HG02588 (cell line): Measurements from ENCODE around the gene SCGB3A1.

Experiments
- ATAC-seq: cut with Tn5 transposase; IDR thresholded peaks from one replicate; pipeline ENCODE4 v1.9.1; 2021; ENCODE audit warnings: mild to moderate bottlenecking, moderate library complexity; ENCODE audit not compliant: unreplicated experiment

SCGB3A1 gene

GRCh38 chr5:180606215-180606785 lies 15.0 kb upstream of the SCGB3A1 start:
- ATAC-seq, result no peak

GRCh38 chr5:180605554-180606214 lies 14.4 kb upstream of the SCGB3A1 start:
- ATAC-seq, result no peak

DNA sequence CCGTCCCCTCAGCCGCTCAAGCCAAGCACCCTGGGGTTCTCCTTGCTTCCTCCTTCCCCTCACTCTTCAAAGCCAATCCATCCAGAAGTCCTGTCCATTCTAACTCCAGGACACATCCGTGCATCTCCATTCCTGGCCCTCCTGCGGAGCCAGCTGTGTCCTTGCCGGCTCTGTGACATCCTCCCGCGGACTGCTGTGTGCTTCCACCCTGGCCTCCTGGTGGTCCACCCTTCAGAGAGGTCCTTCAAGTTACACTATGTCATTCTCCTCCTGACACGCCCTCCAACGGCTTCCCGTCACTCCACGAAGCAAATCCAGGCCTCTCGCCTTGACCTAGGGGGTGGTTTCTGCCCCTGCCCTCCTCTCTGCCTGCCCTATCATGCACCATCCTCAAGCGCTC lies 13.0 kb upstream of the SCGB3A1 start:
- ATAC-seq, result no peak

GRCh38 chr5:180603076-180603594 lies 11.8 kb upstream of the SCGB3A1 start:
- ATAC-seq, result no peak

DNA sequence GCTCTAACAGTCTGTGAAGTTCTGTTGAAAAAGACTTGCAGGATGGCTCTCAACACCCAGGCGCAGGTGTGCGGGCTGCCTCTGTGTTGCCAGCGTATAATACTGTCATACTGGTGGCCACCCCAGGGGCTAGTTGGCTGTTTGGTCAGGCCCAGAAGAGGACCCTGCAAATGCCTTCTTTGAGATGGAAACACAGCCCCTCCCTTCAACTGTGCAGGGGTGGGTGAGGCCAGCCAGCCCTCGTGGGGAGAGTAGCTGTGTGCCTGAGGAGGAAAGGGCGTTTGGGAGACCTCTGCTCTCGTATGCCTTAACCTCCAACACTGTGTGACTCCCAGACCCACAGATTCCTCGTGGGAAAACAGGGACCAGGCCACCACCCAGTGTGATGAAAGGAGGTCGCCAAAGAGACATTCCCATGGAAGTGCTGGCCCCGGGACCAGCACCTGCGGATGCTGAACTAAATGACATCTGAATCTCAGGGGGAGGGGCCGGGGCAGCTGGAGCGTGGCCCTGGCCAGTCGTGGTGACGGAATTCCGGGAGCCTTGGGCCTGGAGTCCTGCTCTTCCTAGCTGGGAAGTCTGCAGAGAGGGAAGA lies 11.3 kb upstream of the SCGB3A1 start:
- ATAC-seq, result no peak

GRCh38 chr5:180601591-180602480 lies 10.5 kb upstream of the SCGB3A1 start:
- no peak for ATAC-seq

GRCh38 chr5:180600554-180601041 lies 9.3 kb upstream of the SCGB3A1 start:
- no peak for ATAC-seq

GRCh38 chr5:180599981-180600553 lies 8.8 kb upstream of the SCGB3A1 start:
- ATAC-seq, result no peak

DNA sequence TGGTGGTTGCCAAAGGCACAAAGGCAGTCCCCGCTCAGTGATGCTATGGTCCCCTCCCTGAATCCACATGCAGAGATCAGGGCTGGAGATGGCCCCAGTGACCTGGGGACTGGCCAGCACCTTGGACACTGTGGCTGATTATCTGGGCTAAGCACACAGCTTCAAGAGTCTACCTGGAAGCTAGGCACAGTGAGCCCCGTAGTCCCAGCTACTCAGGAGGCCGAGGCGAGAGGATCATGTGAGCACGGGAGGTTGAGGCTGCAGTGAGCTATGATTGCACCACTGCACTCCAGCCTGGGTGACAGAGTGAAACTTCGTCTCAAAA lies 8.3 kb upstream of the SCGB3A1 start:
- ATAC-seq, result no peak

DNA sequence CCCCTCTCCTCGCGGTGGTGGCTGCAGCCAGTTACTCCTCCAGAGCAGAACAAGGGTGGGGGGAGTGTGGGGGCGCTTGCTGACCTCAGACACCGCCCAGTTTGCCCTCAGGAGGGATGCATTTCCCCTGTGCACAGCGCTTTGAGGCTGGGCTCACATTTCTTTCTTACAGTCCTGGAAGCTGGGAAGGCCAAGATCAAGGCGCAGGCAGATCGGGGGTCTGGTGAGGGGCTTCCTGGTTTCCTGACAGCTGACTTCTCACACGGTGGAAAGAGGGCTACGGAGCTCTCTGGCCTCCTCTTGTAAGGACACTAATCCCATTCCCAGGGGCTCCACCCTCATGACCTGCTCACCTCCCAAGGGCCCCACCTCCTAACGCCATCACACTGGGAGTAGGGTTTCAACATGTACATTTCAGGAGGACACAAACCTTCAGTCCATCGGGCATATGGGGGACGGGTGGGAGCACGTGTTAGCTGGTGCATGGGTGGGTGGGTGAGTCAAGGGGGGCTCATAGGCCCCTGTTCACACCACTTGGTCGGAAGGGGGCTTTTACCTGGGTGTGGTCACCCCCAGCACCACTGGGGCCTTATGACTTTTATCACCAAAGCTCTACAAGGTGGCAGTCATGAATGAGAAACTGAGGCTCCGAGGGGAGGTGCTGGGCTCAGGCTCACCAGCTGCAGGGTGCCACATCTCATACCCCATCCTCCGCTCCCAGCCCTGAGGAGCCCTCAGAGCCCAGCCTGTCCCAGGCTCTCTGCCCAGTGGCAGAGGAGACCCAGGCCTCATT lies 7.7 kb upstream of the SCGB3A1 start:
- no peak for ATAC-seq

DNA sequence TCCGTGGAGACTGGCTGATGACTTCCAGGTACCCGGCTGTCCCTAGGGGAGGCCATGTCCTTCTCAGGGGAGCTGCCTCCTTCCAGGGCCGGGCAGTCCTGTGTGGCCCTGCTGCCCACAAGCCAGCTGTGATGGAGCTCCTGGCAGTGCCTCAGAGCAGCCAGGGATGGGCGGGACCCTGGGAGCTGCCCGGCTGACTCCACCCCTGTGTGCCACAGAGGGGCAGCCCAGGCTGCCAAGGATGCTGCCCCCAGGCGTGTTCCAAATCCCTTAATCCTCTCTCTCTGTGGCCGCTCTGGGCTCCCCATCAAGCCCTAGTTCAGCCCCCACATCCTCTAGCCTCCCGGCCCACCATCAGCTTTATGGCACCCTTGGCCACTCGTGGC lies 7.0 kb upstream of the SCGB3A1 start:
- no peak for ATAC-seq

- ATAC-seq, result no peak
These were observed 5.5 kb upstream of the SCGB3A1 start for GRCh38 chr5:180596668-180597231.

GRCh38 chr5:180596115-180596667 lies 4.9 kb upstream of the SCGB3A1 start:
- ATAC-seq, result no peak

DNA sequence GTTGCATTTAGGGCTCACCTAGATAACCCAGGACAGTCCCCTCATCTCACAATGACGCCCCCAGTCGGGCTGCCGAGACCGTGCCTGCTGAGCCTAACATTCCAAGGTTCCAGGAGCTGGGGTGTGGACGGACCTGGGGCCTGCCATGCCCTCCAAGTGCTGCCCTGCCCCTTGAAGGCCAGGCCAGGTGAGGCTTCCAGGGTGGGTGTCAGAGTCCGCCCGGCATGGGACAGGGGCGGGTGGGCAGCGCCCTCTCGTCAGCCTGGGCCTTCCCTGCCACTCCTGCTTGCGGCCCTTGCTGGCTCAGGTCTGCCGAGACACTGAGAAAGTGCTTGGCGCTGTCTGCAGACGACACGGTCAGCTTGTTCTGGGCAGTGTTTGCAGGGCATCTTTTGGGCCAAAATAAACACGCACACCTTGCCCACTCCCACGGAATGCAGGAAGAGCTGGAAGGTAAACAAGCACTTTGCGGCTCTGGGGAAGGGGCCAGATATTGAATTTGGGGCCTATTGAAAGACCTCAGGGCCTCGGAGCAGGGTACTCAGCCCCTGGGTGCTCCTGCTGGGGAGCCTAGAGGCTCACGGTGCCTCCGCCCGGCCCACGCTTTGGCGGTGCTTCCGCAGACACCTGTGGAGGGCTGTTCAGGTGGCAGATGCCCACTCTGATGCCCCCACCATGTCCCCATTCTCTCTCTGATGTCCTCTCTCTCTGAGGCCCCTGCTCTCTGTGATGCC lies 4.2 kb upstream of the SCGB3A1 start:
- ATAC-seq, result no peak

GRCh38 chr5:180595046-180595379 lies 3.7 kb upstream of the SCGB3A1 start:
- no peak for ATAC-seq

DNA sequence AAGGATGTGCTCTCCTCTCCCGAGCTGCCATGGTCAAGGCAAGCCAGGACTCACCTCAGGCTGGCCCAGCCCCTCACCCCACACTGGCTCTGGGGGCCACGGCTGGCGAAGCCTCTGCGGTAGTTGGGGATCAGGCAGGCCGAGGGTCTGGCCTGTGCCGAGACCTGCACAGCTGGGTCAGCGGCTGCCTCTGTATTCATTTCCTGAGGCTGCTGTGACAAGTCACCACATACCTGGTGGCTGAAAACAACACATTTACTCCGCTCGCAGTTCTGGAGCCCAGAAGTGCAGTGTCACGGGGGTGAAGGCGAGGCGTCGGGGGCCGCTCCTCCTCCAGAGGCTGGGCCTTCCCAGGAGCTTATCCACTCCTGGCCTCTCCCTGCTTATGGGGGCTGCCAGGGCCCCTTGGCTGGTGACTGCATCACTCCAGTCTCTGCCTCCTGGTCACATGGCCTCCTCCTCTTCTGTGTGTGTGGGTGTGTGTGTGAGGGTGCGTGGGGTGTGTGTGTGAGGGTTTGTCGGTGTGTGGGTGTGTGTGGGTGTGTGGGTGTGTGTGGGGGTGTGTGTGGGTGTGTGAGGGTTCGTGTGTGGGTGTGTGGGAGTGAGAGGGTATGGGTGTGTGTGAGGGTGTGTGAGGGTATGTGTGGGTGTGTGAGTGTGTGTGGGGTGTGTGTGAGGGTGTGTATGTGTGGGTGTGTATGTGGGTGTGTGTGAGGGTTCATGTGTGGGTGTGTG lies 3.2 kb upstream of the SCGB3A1 start:
- ATAC-seq, result no peak

- ATAC-seq, result no peak
These were observed 2.3 kb upstream of the SCGB3A1 start for GRCh38 chr5:180593446-180594206.

GRCh38 chr5:180592176-180592575 lies 877 bp upstream of the SCGB3A1 start:
- ATAC-seq, result no peak
